SK-N-SH (cell line): Measurements from ENCODE around the gene ZC3H15.

ENCODE experiments used
- CHD2 ChIP-seq: fragments of 150-350 bp; IDR thresholded peaks from 2 replicates; pipeline ENCODE4 v1.6.1; 2018; ENCODE audit warnings: low read length; ENCODE audit not compliant: partially characterized antibody
- EP300 ChIP-seq, 2 experiments: IDR thresholded peaks; 2 replicates each; pipeline versions ENCODE4 v1.4.0 to v1.6.1; 2012; ENCODE audit warnings: borderline replicate concordance in 1 of 2, low read depth in 1 of 2, low read length in 1 of 2
- NFIC ChIP-seq: IDR thresholded peaks from 2 replicates; pipeline ENCODE4 v1.4.0; 2012; ENCODE audit warnings: borderline replicate concordance
- NRF1 ChIP-seq: IDR thresholded peaks from 2 replicates; pipeline ENCODE4 v1.6.1; 2012; ENCODE audit warnings: low read depth, mild to moderate bottlenecking, low read length
- POLR2AphosphoS5 ChIP-seq: IDR thresholded peaks from 2 replicates; pipeline ENCODE4 v1.6.1; 2012; ENCODE audit warnings: low read depth, low read length
- RCOR1 ChIP-seq: fragments of 150-350 bp; IDR thresholded peaks from 2 replicates; pipeline ENCODE4 v1.6.1; 2017; ENCODE audit warnings: antibody characterized with exemption, low read length
- REST ChIP-seq: IDR thresholded peaks from 2 replicates; pipeline ENCODE4 v1.6.1; 2012; ENCODE audit warnings: mild to moderate bottlenecking, low read depth, low read length, moderate library complexity
- RXRA ChIP-seq: IDR thresholded peaks from 2 replicates; pipeline ENCODE4 v1.4.0; 2012; ENCODE audit warnings: low read depth, mild to moderate bottlenecking, borderline replicate concordance
- TCF12 ChIP-seq: IDR thresholded peaks from 2 replicates; pipeline ENCODE4 v1.4.0; 2012
- YY1 ChIP-seq: IDR thresholded peaks from 2 replicates; pipeline ENCODE4 v1.4.0; 2012; ENCODE audit warnings: low read depth, mild to moderate bottlenecking
- TF ChIP-seq, protein P1 (sequence below): fragments of 200-600 bp; sonication (generic); IDR thresholded peaks from 2 replicates; pipeline ENCODE4 v1.6.1; 2017; ENCODE audit warnings: antibody characterized with exemption, mild to moderate bottlenecking, moderate library complexity
- TF ChIP-seq, protein P2 (sequence below): IDR thresholded peaks from 2 replicates; pipeline ENCODE4 v1.4.0; 2012; ENCODE audit warnings: low read depth

- TF ChIP-seq RCOR1 (no peak), EP300 (IDR thresholded peaks at IDR 0.05; ENCODE audit: borderline replicate concordance in 1 of 2, low read depth in 1 of 2, low read length in 1 of 2) (no peak), TCF12 (no peak), POLR2AphosphoS5 (no peak), NRF1 (no peak), RXRA (no peak), CHD2 (no peak), REST (no peak), NFIC (no peak), YY1 (no peak)
- TF ChIP-seq, protein P1, sequence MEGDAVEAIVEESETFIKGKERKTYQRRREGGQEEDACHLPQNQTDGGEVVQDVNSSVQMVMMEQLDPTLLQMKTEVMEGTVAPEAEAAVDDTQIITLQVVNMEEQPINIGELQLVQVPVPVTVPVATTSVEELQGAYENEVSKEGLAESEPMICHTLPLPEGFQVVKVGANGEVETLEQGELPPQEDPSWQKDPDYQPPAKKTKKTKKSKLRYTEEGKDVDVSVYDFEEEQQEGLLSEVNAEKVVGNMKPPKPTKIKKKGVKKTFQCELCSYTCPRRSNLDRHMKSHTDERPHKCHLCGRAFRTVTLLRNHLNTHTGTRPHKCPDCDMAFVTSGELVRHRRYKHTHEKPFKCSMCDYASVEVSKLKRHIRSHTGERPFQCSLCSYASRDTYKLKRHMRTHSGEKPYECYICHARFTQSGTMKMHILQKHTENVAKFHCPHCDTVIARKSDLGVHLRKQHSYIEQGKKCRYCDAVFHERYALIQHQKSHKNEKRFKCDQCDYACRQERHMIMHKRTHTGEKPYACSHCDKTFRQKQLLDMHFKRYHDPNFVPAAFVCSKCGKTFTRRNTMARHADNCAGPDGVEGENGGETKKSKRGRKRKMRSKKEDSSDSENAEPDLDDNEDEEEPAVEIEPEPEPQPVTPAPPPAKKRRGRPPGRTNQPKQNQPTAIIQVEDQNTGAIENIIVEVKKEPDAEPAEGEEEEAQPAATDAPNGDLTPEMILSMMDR = no peak
- TF ChIP-seq, protein P2, sequence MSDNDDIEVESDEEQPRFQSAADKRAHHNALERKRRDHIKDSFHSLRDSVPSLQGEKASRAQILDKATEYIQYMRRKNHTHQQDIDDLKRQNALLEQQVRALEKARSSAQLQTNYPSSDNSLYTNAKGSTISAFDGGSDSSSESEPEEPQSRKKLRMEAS = no peak
Observed at GRCh38 chr2:186531257-186531775, 45.3 kb downstream of the ZC3H15 start.
